Measurements from ENCODE around the gene ADAMTS1.

DNA sequence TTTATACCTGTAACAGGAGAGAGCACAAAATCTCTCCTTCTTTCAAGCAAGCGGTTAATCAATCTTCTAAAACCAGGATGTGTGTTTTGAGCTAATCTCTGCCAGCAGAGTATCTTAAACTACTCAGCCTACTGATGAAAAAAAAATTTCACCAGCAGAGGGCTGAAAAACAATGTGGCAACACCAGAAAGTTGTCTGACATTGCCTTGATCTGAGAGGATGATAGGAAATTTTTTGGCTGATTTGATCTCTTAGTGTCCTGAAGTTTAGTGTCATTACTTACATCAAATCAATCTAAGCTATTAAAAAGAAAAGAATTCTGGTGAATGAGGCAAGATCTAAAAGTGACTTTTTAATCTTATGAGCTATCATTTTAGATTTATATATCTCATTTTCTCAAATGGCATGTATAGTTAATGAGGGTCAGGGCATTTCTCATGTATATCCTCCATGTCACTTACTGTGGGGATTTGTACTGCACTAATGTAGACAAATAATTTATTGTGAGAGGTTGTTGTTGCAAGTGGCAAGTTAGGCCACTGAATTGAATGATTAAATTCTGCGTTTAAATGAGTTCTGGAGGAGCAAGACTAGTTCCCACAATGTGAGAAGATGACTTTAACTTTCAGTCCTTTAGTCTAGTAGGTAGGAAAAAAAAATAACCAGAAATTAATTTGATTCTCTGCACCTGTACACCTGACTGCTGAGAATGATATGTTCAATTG lies 10.9 kb downstream of the ADAMTS1 start:
- TF ChIP-seq CTCF (IDR thresholded peaks at IDR 0.05) (peak; percentile 38), EZH2phosphoT487 (IDR thresholded peaks at IDR 0.05) (no peak)

Data from neural progenitor cell (in vitro differentiated cells).